Suppressor macrophage treated with lipopolysaccharide for 4 hours (primary cell): ENCODE results near the gene TBR1.

ENCODE experiments used
- DNase-seq: peaks from one replicate; pipeline ENCODE4 v3.0.0-alpha.2; 2020

The TBR1 gene

DNA sequence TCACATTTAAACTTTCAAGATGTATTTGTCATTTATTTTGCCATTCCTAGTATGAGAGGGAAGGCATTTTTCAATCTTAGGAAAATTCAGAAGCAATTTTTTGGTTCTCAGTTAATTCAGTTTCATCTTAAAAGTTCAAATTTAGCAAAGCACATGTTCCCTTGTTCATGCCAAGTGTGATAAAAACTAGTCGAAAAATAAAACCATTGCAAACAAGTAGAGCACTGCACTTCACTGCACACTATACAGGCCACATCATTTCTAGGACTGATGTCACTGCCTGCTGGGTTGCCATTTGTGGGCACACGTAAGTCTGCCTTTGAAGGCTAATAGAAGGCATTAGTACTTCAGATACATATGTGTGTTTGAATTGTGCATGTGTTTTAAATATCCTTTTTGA lies 14.3 kb downstream of the TBR1 start:
- DNase-seq: no peak

DNA sequence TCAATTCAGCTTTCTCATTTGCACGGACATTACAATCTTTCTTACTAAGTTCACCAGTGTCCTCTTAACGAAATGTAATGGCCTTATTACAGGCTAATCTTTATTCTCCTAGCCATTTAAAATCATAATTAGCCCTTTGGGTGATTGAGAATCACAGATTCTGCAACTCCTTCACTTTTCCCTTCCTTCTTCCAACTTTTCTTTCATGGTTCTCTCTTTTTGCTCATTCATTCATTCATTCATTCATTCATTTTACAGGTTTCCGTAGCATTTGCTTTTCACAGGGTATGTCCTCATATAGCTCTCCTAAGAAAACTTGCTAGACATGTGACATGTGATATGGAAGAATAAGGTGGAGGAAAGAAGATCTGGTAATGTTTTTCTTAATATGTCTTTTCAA lies 16.0 kb downstream of the TBR1 start:
- no peak for DNase-seq

DNA sequence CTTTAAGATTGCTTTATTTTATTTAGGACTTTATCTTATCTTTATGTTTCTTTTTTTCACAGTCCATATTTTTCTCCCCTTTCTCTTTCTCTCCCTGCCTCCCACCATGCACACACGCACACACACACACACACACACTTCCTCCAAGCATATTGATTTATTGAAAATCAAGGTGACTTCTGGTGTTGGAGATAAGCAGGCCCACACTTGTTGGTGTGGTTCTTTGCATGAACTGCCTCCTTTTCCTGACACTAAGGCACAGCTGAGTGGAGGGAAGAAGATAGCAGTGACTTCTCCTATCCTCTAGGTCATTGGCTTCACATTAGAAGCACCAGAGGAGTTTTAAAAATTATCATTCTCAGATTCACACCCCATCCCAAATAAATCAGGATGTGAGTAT lies 18.0 kb downstream of the TBR1 start:
- no peak for DNase-seq

DNA sequence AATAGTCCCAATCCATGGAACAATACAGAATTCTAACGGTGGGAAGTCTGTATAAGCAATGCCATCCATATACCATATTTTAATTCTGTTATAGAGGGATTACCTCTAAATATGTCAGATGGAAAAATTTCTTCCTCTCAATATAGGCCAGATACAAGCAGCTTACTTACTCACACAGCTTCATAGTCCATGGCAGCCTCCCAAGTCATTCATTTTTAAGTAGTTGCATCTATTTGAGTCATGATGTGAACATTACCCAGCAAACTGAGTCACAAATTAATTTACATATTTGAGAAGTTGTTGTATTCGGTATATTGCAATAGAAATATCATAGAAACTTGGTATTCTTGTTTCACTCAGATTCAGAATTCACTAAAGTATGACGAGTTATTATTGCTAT lies 20.3 kb downstream of the TBR1 start:
- DNase-seq: no peak

DNA sequence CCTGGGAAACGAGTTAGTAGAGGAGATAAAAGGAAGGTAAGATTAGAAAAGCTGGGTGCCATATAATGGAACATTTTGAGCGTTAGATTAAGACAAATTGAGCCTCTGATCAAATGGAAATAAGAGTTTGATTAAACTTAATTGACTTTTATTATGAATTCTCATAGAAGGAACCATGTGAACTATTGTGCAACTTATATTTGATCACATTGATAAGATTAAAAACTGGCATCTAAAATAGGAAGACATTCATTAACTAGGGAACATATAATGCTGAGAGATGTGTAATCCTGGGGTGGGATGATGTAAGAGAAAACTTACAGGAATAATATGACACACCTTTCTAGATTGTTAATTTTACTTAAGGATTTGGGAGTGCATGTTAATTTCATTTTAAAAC lies 22.5 kb downstream of the TBR1 start:
- no peak for DNase-seq

DNA sequence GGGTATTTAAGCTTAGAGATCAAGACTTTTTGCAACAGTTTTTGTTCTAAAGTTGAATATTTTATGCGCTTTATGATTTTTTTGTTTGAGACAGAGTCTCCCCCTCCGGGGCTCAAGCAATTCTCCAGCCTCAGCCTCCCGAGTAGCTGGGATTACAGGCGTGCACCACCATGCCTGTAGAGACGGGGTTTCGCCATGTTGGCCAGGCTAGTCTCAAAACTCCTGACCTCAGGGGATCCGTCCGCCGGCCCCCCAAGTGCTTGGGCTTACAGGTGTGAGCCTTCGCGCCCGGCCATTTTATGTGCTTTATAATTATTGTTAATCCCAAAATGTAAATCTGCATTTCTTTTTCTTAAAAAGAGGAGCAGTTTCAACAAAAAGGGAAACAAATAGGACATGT lies 29.0 kb downstream of the TBR1 start:
- DNase-seq: no peak

DNA sequence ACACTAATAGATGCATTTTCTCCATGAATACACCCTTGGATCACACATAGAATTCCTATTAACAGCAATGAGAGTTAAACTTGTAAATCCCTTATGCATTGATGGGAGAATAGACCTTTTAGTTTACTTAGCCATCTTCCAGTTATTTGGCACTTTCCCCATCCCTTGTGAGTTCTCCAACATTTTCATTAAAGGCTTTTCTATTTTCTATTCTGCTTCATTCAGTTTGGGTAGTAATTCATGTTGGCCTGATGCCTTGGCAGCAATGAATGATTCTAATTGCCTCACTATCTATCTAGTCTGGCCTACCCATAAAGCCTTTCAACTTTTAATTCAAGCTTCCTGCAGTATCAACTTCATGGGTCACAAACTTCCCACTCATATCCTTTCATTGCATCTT lies 32.3 kb downstream of the TBR1 start:
- no peak for DNase-seq

DNA sequence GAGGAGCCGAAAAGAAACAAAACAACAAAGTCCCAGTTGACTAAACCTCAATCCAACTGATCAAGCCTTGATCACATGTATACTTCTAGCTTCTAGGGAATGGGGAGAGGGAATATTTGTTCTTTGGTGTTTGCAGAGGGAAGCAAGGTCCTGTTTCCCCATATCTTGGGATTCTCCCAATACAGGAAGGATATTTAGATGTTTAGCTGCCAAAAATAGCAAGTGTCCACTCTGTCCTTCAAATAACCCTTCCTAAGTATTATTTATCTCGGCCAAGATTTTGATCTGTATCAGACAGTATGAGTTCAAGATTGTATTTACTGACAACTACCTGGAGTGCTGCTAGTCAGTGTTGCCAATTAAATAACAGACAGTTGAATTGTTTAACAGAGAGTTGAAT lies 55.5 kb downstream of the TBR1 start:
- no peak for DNase-seq

DNA sequence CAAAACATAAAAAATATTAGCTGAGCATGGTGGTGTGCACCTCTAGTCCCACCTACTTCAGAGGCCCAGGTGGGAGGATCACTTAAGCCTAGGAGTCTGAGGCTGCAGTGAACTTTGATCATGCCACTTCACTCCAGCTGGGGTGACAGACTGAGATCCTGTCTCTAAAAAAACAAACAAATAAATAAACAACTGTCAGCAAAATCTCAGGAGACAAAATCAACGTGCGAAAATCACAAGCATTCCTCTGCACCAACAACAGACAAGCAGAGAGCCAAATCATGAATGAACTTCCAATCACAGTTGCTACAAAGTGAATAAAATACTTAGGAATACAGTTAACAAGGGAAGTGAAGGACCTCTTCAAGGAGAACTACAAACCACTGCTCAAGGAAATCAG lies 58.8 kb downstream of the TBR1 start:
- DNase-seq: no peak
